Activated naive CD4-positive, alpha-beta T cell treated with anti-CD3 and anti-CD28 coated beads for 36 hours (primary cell): ENCODE data around the gene CHST8. TPM values are rescaled to one million over a fixed set of nuclear protein-coding genes. Genes with fewer than 3 reads are reported as not detected.
A peak's percentile ranks its signal among the peaks of the same experiment; 100 is the strongest.

Experiments used
- CTCF ChIA-PET: fragments of 350-600 bp; sonication (Branson Sonifier 250); formaldehyde crosslinking; loops from one replicate; lab custom pipeline; 2021; ENCODE audit warnings: antibody characterized with exemption; lab: Charles Lee
- DNase-seq: peaks from one replicate; pipeline ENCODE4 v3.0.0-alpha.2; 2020
- H3K27ac Mint-ChIP-seq: one replicate; pipeline ENCODE4 v1.8.0; 2021; ENCODE audit warnings: mild to moderate bottlenecking, mixed read lengths
- H3K27me3 Mint-ChIP-seq: one replicate; pipeline ENCODE4 v1.8.0; 2021; ENCODE audit warnings: low read depth, mixed read lengths
- H3K36me3 Mint-ChIP-seq: one replicate; pipeline ENCODE4 v1.8.0; 2021; ENCODE audit warnings: low read depth, mixed read lengths
- H3K4me1 Mint-ChIP-seq: one replicate; pipeline ENCODE4 v1.8.0; 2021; ENCODE audit warnings: low read depth, mixed read lengths
- H3K4me3 Mint-ChIP-seq: one replicate; pipeline ENCODE4 v1.8.0; 2021; ENCODE audit warnings: mild to moderate bottlenecking, moderate library complexity, mixed read lengths
- H3K9me3 Mint-ChIP-seq: one replicate; pipeline ENCODE4 v1.8.0; 2021; ENCODE audit warnings: mixed read lengths
- intact Hi-C: fragments of 100-400 bp; cut with micrococcal nuclease; formaldehyde crosslinking; loops from one replicate; pipeline ENCODE4 v1.15.1; 2023
- total RNA-seq, 2 experiments: library from RNA; stranded (reverse); gene quantifications; one replicate each; pipeline ENCODE4 v1.2.3, GENCODE V29; 2021

Gene CHST8
- total RNA-seq, 2 experiments from 2014 or later = not detected

GRCh38 chr19:33673996-33674625 lies 52.4 kb downstream of the CHST8 start:
- CTCF ChIA-PET = no interaction called here
- H3K27me3 Mint-ChIP-seq = peaks cover 9% of the 10 kb centered on the region
- no peak overlapping the region for H3K27ac Mint-ChIP-seq
- no peaks in the 10 kb centered on the region for H3K9me3 Mint-ChIP-seq
- DNase-seq = no peak
- H3K4me1 Mint-ChIP-seq = no peaks in the 10 kb centered on the region
- H3K4me3 Mint-ChIP-seq = no peak overlapping the region
- H3K36me3 Mint-ChIP-seq = no peaks in the 10 kb centered on the region
- intact Hi-C loops = no loop called here

GRCh38 chr19:33674626-33675367 lies 53.0 kb downstream of the CHST8 start:
- intact Hi-C loops = no loop called here
- H3K9me3 Mint-ChIP-seq = no peaks in the 10 kb centered on the region
- CTCF ChIA-PET = no interaction called here
- no peaks in the 10 kb centered on the region for H3K4me1 Mint-ChIP-seq
- H3K36me3 Mint-ChIP-seq = no peaks in the 10 kb centered on the region
- no peak for DNase-seq
- H3K27me3 Mint-ChIP-seq = peaks cover 9% of the 10 kb centered on the region
- H3K27ac Mint-ChIP-seq = no peak overlapping the region
- no peak overlapping the region for H3K4me3 Mint-ChIP-seq

- CTCF ChIA-PET = no interaction called here
- DNase-seq = no peak
- Mint-ChIP-seq H3K27ac (no peak overlapping the region), H3K9me3 (no peaks in the 10 kb centered on the region), H3K4me3 (no peak overlapping the region), H3K4me1 (no peaks in the 10 kb centered on the region), H3K27me3 (peaks cover 9% of the 10 kb centered on the region), H3K36me3 (no peaks in the 10 kb centered on the region)
- intact Hi-C loops = no loop called here
These were observed 53.9 kb downstream of the CHST8 start for GRCh38 chr19:33675501-33676124.

- Mint-ChIP-seq H3K27me3 (peaks cover 9% of the 10 kb centered on the region), H3K9me3 (no peaks in the 10 kb centered on the region), H3K27ac (no peak overlapping the region), H3K4me1 (no peaks in the 10 kb centered on the region), H3K36me3 (no peaks in the 10 kb centered on the region), H3K4me3 (no peak overlapping the region)
- intact Hi-C loops = no loop called here
- CTCF ChIA-PET = no interaction called here
- no peak for DNase-seq
These were observed 55.4 kb downstream of the CHST8 start for GRCh38 chr19:33676999-33677665.

GRCh38 chr19:33677745-33678426 lies 56.1 kb downstream of the CHST8 start:
- CTCF ChIA-PET = no interaction called here
- H3K36me3 Mint-ChIP-seq = no peaks in the 10 kb centered on the region
- peaks cover 12% of the 10 kb centered on the region for H3K27me3 Mint-ChIP-seq
- intact Hi-C loops = no loop called here
- H3K27ac Mint-ChIP-seq = no peak overlapping the region
- no peak overlapping the region for H3K4me3 Mint-ChIP-seq
- no peaks in the 10 kb centered on the region for H3K9me3 Mint-ChIP-seq
- no peak for DNase-seq
- no peaks in the 10 kb centered on the region for H3K4me1 Mint-ChIP-seq

- CTCF ChIA-PET = no interaction called here
- intact Hi-C loops = no loop called here
- no peaks in the 10 kb centered on the region for H3K4me1 Mint-ChIP-seq
- no peak overlapping the region for H3K27ac Mint-ChIP-seq
- H3K27me3 Mint-ChIP-seq = peaks cover 15% of the 10 kb centered on the region
- no peak overlapping the region for H3K4me3 Mint-ChIP-seq
- no peaks in the 10 kb centered on the region for H3K9me3 Mint-ChIP-seq
- DNase-seq = no peak
- H3K36me3 Mint-ChIP-seq = no peaks in the 10 kb centered on the region
These were observed 57.2 kb downstream of the CHST8 start for GRCh38 chr19:33678796-33679585.

- no peak for DNase-seq
- Mint-ChIP-seq H3K27me3 (peaks cover 17% of the 10 kb centered on the region), H3K27ac (no peak overlapping the region), H3K4me3 (no peak overlapping the region), H3K9me3 (no peaks in the 10 kb centered on the region), H3K4me1 (no peaks in the 10 kb centered on the region), H3K36me3 (no peaks in the 10 kb centered on the region)
- CTCF ChIA-PET = no interaction called here
- intact Hi-C loops = no loop called here
These were observed 57.9 kb downstream of the CHST8 start for GRCh38 chr19:33679696-33680095.

GRCh38 chr19:33681081-33681680 lies 59.4 kb downstream of the CHST8 start:
- no peak overlapping the region for H3K4me3 Mint-ChIP-seq
- no peaks in the 10 kb centered on the region for H3K9me3 Mint-ChIP-seq
- no peaks in the 10 kb centered on the region for H3K4me1 Mint-ChIP-seq
- CTCF ChIA-PET = no interaction called here
- no peaks in the 10 kb centered on the region for H3K36me3 Mint-ChIP-seq
- intact Hi-C loops = no loop called here
- no peak for DNase-seq
- no peak overlapping the region for H3K27ac Mint-ChIP-seq
- H3K27me3 Mint-ChIP-seq = peaks cover 22% of the 10 kb centered on the region

- intact Hi-C loops = no loop called here
These were observed 62.3 kb downstream of the CHST8 start for GRCh38 chr19:33683881-33684537.

GRCh38 chr19:33684538-33685232 lies 62.9 kb downstream of the CHST8 start:
- intact Hi-C loops = no loop called here
- CTCF ChIA-PET = no interaction called here
- DNase-seq = no peak
- Mint-ChIP-seq H3K4me3 (no peak overlapping the region), H3K27ac (no peak overlapping the region), H3K4me1 (no peaks in the 10 kb centered on the region), H3K9me3 (no peaks in the 10 kb centered on the region), H3K36me3 (no peaks in the 10 kb centered on the region), H3K27me3 (peaks cover 23% of the 10 kb centered on the region)

More at GRCh38 chr19:33683881-33684537, 62.3 kb downstream of the CHST8 start:
- H3K36me3 Mint-ChIP-seq = no peaks in the 10 kb centered on the region
- DNase-seq = peak; percentile 31
- no peaks in the 10 kb centered on the region for H3K9me3 Mint-ChIP-seq
- CTCF ChIA-PET = no interaction called here
- H3K27me3 Mint-ChIP-seq = peaks cover 23% of the 10 kb centered on the region
- H3K4me1 Mint-ChIP-seq = no peaks in the 10 kb centered on the region
- no peak overlapping the region for H3K4me3 Mint-ChIP-seq
- no peak overlapping the region for H3K27ac Mint-ChIP-seq
